Osteoblast (primary cell): ENCODE measurements around the gene CELA1. TPM values are rescaled to one million over a fixed set of nuclear protein-coding genes. Genes with fewer than 3 reads are reported as not detected.

ENCODE experiments used
- DNase-seq: peaks from one replicate; pipeline ENCODE4 v3.0.0; 2011; ENCODE audit warnings: low spot score, mixed read lengths; ENCODE audit not compliant: insufficient read length; ENCODE audit errors: missing footprints
- H2AFZ ChIP-seq: 2 replicates; pipeline ENCODE4 v1.6.0; 2011; ENCODE audit warnings: mild to moderate bottlenecking, low read length
- H3K27ac ChIP-seq: 2 replicates; pipeline ENCODE4 v1.5.1; 2011; ENCODE audit warnings: mild to moderate bottlenecking, low read depth, low read length, moderate library complexity
- H3K27me3 ChIP-seq: 2 replicates; pipeline ENCODE4 v1.6.0; 2012; ENCODE audit warnings: mild to moderate bottlenecking, control low read depth, inconsistent platforms, low read length, moderate library complexity; ENCODE audit not compliant: insufficient read depth
- H3K36me3 ChIP-seq: 2 replicates; pipeline ENCODE4 v1.5.1; 2011; ENCODE audit warnings: mild to moderate bottlenecking, low read length, control low read depth, moderate library complexity; ENCODE audit not compliant: insufficient read depth
- H3K4me1 ChIP-seq: 2 replicates; pipeline ENCODE4 v1.5.1; 2011; ENCODE audit warnings: mild to moderate bottlenecking, low read length, control low read depth, moderate library complexity; ENCODE audit not compliant: insufficient read depth
- H3K4me2 ChIP-seq: 2 replicates; pipeline ENCODE4 v1.6.0; 2011; ENCODE audit warnings: mild to moderate bottlenecking, low read length; ENCODE audit not compliant: insufficient read depth
- H3K4me3 ChIP-seq: fragments of 200-600 bp; sonication (generic); 3 replicates; pipeline ENCODE4 v1.5.1; 2012; ENCODE audit warnings: mild to moderate bottlenecking, low read length, inconsistent platforms; ENCODE audit not compliant: insufficient read depth
- H3K79me2 ChIP-seq: 2 replicates; pipeline ENCODE4 v1.6.0; 2012; ENCODE audit warnings: mild to moderate bottlenecking, low read length, control low read depth, inconsistent platforms; ENCODE audit not compliant: insufficient read depth
- H3K9me3 ChIP-seq: 2 replicates; pipeline ENCODE4 v1.5.1; 2011; ENCODE audit warnings: low read depth, low read length, control low read depth
- H4K20me1 ChIP-seq: 2 replicates; pipeline ENCODE4 v1.6.0; 2012; ENCODE audit warnings: mild to moderate bottlenecking, low read length, control low read depth; ENCODE audit not compliant: insufficient read depth
- total RNA-seq: library from RNA; depleted of rRNA; stranded (reverse); fragments of >200 nt; gene quantifications from 2 replicates; pipeline ENCODE4 v1.2.3, GENCODE V29; 2012
- TF ChIP-seq, protein P1 (sequence below): IDR thresholded peaks from 2 replicates; pipeline ENCODE4 v1.5.1; 2011; ENCODE audit warnings: mild to moderate bottlenecking, low read depth, low read length, moderate library complexity; ENCODE audit errors: extremely low read depth

The CELA1 gene
- total RNA-seq, 1 donor, result not detected

DNA sequence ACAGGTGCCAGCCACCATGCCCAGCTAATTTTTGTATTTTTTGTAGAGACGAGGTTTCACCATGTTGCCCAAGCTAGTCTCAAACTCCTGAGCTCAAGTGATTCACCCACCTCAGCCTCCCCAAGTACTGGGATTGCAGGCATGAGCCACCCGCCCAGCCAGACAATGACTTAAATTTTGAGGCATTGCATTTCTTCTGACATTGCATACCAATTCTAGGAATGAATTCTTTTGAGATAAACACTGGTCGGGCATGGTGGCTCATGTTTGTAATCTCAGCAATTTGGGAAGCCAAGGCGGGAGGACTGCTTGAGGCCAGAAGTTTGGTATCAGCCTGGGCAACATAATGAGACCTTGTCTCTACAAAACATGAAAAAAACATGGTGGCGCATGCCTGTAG is 2.5 kb upstream of the CELA1 start:
- TF ChIP-seq, protein P1, sequence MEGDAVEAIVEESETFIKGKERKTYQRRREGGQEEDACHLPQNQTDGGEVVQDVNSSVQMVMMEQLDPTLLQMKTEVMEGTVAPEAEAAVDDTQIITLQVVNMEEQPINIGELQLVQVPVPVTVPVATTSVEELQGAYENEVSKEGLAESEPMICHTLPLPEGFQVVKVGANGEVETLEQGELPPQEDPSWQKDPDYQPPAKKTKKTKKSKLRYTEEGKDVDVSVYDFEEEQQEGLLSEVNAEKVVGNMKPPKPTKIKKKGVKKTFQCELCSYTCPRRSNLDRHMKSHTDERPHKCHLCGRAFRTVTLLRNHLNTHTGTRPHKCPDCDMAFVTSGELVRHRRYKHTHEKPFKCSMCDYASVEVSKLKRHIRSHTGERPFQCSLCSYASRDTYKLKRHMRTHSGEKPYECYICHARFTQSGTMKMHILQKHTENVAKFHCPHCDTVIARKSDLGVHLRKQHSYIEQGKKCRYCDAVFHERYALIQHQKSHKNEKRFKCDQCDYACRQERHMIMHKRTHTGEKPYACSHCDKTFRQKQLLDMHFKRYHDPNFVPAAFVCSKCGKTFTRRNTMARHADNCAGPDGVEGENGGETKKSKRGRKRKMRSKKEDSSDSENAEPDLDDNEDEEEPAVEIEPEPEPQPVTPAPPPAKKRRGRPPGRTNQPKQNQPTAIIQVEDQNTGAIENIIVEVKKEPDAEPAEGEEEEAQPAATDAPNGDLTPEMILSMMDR, result no peak

DNA sequence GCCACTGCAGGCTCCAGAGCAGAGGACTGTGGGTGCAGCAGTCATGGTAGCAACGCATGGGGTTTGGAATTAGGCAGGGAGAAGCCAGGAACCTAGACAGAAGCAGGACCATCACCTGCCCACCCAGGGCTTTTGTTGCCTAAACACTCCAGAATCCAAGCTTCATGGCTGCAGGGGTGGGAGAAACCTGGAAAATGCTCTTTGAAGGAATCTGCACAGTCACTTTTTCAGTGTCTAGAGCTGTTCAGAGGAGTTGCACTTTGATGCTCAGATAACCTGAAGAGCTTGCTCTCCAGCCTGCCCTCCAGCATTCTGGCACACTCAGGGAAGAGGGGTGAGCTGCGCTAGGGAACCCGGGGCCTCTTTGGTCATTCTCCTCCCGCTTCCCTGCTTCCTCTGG is 1.6 kb upstream of the CELA1 start:
- no peak overlapping the region for H3K27ac ChIP-seq

More for the DNA sequence above, 2.5 kb upstream of the CELA1 start:
- H3K4me2 ChIP-seq, result no peak overlapping the region
- H3K36me3 ChIP-seq, result no peaks in the 10 kb centered on the region
- H3K4me1 ChIP-seq, result peaks cover 26% of the 10 kb centered on the region
- no peaks in the 10 kb centered on the region for H4K20me1 ChIP-seq
- no peak overlapping the region for H3K27ac ChIP-seq
- no peak overlapping the region for H2AFZ ChIP-seq
- no peaks in the 10 kb centered on the region for H3K79me2 ChIP-seq
- H3K9me3 ChIP-seq, result no peaks in the 10 kb centered on the region
- no peaks in the 10 kb centered on the region for H3K27me3 ChIP-seq
- DNase-seq, result peak; percentile 62
- H3K4me3 ChIP-seq, result no peak overlapping the region

DNA sequence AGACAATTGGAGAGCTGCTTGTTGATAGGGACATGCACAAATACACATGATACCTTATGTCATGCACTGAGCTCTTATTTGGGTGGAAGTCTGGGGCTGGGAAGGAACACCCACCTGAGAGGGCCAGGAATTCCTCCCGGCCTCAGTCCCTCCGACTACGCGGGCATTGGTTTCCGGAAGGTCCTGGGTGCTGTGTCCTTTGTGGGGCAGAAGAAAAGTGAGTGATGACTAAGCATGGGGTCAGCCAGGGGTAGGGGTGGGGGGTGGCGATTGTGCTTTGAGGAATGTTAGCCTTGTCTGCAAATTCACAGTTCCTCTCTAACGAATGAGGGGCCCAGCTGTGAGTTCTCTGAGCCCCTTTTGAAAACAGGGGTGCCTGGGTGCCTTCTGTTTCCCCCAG is 798 bp downstream of the CELA1 start:
- TF ChIP-seq, protein P1, result no peak
- no peaks in the 10 kb centered on the region for H3K36me3 ChIP-seq
- H3K79me2 ChIP-seq, result no peaks in the 10 kb centered on the region
- H3K27me3 ChIP-seq, result no peaks in the 10 kb centered on the region
- peak; percentile 85 for DNase-seq
- H3K9me3 ChIP-seq, result no peaks in the 10 kb centered on the region
- H3K27ac ChIP-seq, result no peak overlapping the region
- H4K20me1 ChIP-seq, result no peaks in the 10 kb centered on the region
- H3K4me1 ChIP-seq, result peaks cover 30% of the 10 kb centered on the region
- H3K4me3 ChIP-seq, result no peak overlapping the region
- H2AFZ ChIP-seq, result peak overlapping the region; percentile 32
- peak overlapping the region; percentile 40 for H3K4me2 ChIP-seq

More for the DNA sequence above, 1.6 kb upstream of the CELA1 start:
- no peak overlapping the region for H3K4me2 ChIP-seq
- H4K20me1 ChIP-seq, result no peaks in the 10 kb centered on the region
- no peaks in the 10 kb centered on the region for H3K27me3 ChIP-seq
- H3K4me1 ChIP-seq, result peaks cover 26% of the 10 kb centered on the region
- DNase-seq, result no peak
- H2AFZ ChIP-seq, result no peak overlapping the region
- H3K79me2 ChIP-seq, result no peaks in the 10 kb centered on the region
- H3K36me3 ChIP-seq, result no peaks in the 10 kb centered on the region
- TF ChIP-seq, protein P1, result no peak
- H3K9me3 ChIP-seq, result no peaks in the 10 kb centered on the region
- H3K4me3 ChIP-seq, result no peak overlapping the region

DNA sequence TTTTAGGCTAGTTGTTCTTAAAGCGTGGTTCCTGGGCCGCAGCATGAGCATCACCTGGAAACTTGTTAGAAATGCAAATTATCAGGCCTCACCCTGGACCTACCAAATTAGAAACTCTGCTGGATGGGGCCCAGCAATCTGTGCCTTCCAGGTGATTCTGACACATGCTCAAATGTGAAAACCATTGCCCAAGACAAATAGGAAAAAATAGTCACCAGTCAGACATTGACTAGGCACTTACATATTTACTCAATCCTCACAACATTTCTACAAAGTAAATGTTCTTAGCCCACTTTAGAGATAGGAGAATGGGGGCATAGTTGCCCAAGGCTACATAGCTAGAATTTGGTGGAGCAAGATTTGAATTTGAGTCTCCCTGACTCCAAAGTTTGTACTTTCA is 3.3 kb downstream of the CELA1 start:
- TF ChIP-seq, protein P1, result no peak
- H3K27ac ChIP-seq, result no peak overlapping the region
- H4K20me1 ChIP-seq, result no peaks in the 10 kb centered on the region
- H3K36me3 ChIP-seq, result no peaks in the 10 kb centered on the region
- H3K79me2 ChIP-seq, result no peaks in the 10 kb centered on the region
- no peaks in the 10 kb centered on the region for H3K9me3 ChIP-seq
- no peak overlapping the region for H3K4me3 ChIP-seq
- no peak overlapping the region for H3K4me2 ChIP-seq
- H3K4me1 ChIP-seq, result peaks cover 22% of the 10 kb centered on the region
- no peak for DNase-seq
- no peaks in the 10 kb centered on the region for H3K27me3 ChIP-seq
- H2AFZ ChIP-seq, result no peak overlapping the region
